K562 (cell line): ENCODE measurements around the gene ECPAS. TPM values are rescaled to one million over a fixed set of nuclear protein-coding genes. Genes with fewer than 3 reads are reported as not detected.

Source experiments
- BCLAF1 ChIP-seq, 2 experiments: fragments of 450-650 bp in 1 of 2; IDR thresholded peaks; 2 replicates each; pipeline ENCODE4 v1.6.1; 2011 to 2017; ENCODE audit warnings: low read depth in 2 of 2, antibody characterized with exemption in 1 of 2, borderline replicate concordance in 1 of 2, low read length in 1 of 2, mild to moderate bottlenecking in 1 of 2, mixed read lengths in 1 of 2; ENCODE audit not compliant: control insufficient read depth in 1 of 2
- BCOR ChIP-seq: fragments of 450-650 bp; IDR thresholded peaks from 2 replicates; pipeline ENCODE4 v1.6.1; 2016
- CBFA2T3 ChIP-seq: fragments of 450-650 bp; IDR thresholded peaks from 2 replicates; pipeline ENCODE4 v1.6.1; 2017
- HLTF ChIP-seq: fragments of 450-650 bp; IDR thresholded peaks from 2 replicates; pipeline ENCODE4 v1.6.1; 2016
- HNRNPLL ChIP-seq: fragments of 200-400 bp; formaldehyde crosslinking; IDR thresholded peaks from 2 replicates; pipeline ENCODE4 v1.6.1; 2017; ENCODE audit warnings: low read length, low read depth, mild to moderate bottlenecking; ENCODE audit not compliant: poor library complexity, severe bottlenecking
- RBBP5 ChIP-seq: fragments of 200-600 bp; sonication (generic); IDR thresholded peaks from 2 replicates; pipeline ENCODE4 v1.6.1; 2012; ENCODE audit warnings: borderline replicate concordance, mild to moderate bottlenecking, low read length, control low read depth, inconsistent platforms; ENCODE audit not compliant: insufficient read depth, poor library complexity, severe bottlenecking
- REST ChIP-seq, 2 experiments: fragments of 450-650 bp; formaldehyde crosslinking in 1 of 2; IDR thresholded peaks; 2 replicates each; pipeline versions ENCODE4 v1.4.0 to v1.6.1; 2014 to 2020; ENCODE audit warnings: mild to moderate bottlenecking in 2 of 2, borderline replicate concordance in 1 of 2, low read depth in 1 of 2
- SIN3A ChIP-seq, 2 experiments: fragments of 150-350 bp in 1 of 2; IDR thresholded peaks; 2 replicates each; pipeline ENCODE4 v1.6.1; 2011 to 2016; ENCODE audit warnings: borderline replicate concordance in 2 of 2, low read depth in 2 of 2, low read length in 2 of 2, mild to moderate bottlenecking in 2 of 2, moderate library complexity in 2 of 2; ENCODE audit not compliant: control insufficient read depth in 1 of 2
- SMAD1 ChIP-seq: fragments of 150-350 bp; IDR thresholded peaks from 2 replicates; pipeline ENCODE4 v1.6.1; 2014; ENCODE audit warnings: low read length, low read depth; ENCODE audit not compliant: partially characterized antibody
- TARDBP ChIP-seq: fragments of 450-650 bp; IDR thresholded peaks from 2 replicates; pipeline ENCODE4 v1.6.1; 2016
- VEZF1 ChIP-seq: fragments of 200-800 bp; sonication (Bioruptor generic); IDR thresholded peaks from 2 replicates; pipeline ENCODE4 v1.6.1; 2017; ENCODE audit warnings: missing genetic modification characterization, missing compliant biosample characterization
- ZNF124 ChIP-seq: sonication (generic); formaldehyde crosslinking; IDR thresholded peaks from 2 replicates; pipeline ENCODE4 v1.8.1; 2022; ENCODE audit warnings: missing genetic modification reagents
- polyA plus RNA-seq, 8 experiments: library from polyadenylated mRNA; depleted of rRNA in 4 of 8; stranded (reverse) in 5 of 8; unstranded in 3 of 8; fragments of >200 nt; fragmentation: Nextera tagmentation in 2 of 8; fragmentation: Illumina TruSeq in 1 of 8; extraction: Ambion mirVana in 2 of 8; extraction: Trizol in 1 of 8; gene quantifications; 2 replicates each; pipeline versions ENCODE4 v1.2.1 to v1.2.3, GENCODE V29; 2011 to 2014; ENCODE audit warnings: inconsistent platforms in 1 of 8, missing spikeins in 1 of 8
- total RNA-seq, 7 experiments: library from RNA; depleted of rRNA in 6 of 7; stranded (reverse); fragments of >200 nt in 6 of 7; fragmentation: Illumina TruSeq in 2 of 7; extraction: Trizol in 2 of 7; gene quantifications; 2 replicates each; pipeline versions ENCODE4 v1.2.1 to v1.2.3, GENCODE V29; 2011 to 2021; ENCODE audit warnings: low replicate concordance in 1 of 7

ECPAS gene
- total and polyA plus RNA-seq, 9 of the 15 experiments (the other 6 are each of a cell fraction or from before 2014, with no cell fraction given): 14.5 to 90.9 (median 75.7) TPM

DNA sequence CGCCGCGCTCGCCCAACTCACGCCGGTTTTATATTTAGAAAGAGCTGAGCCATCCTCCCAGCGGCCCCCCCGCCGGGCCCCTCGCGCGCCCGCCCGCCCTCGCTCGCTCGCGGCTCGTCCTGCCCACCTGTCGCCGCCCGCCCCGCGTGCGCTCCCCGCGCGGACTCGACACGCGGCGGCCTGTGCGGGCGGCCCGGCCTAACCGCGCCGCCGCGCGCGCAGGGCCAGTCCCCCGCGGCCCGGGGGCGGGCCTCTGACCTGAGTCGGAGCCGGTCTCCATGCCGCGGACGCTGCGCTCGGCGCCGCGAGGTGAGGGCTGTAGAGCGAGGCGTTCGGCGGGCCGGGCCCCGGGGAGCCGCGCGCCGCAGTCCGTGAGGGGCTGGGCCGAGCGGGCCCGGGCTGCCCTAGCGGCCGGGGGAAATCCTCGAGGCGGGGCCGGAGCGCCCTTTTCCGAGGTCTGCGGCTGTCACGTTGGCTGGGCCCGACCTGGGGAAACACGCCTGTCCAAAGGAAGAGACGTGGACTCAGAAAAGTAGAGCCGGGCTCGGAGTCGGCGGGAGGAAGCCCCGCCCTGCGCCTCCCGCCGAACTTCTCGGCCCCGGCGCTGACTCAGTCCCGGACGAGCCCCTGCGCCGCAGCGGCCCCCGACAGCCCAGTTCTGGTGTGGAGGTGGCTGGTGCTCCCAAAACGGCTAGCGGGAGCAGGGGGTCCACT lies at the start of gene ECPAS (continued):
- TF ChIP-seq REST (IDR thresholded peaks at IDR 0.05; ENCODE audit: borderline replicate concordance) (peak; percentile 23; the same call in 1 of the 2 replicates), REST (CRISPR knock-in tag; IDR thresholded peaks at IDR 0.05; ENCODE audit: low read depth) (0 out of 2 replicates have a peak, but pooled peaks have one; percentile 45), BCOR (peak; percentile 33; the same call in 1 of the 2 replicates), ZNF124 (CRISPR knock-in tag) (no peak), HLTF (no peak), SMAD1 (no peak), SIN3A (IDR thresholded peaks at IDR 0.05; ENCODE audit: borderline replicate concordance in 2 of 2, control insufficient read depth in 1 of 2, low read depth in 2 of 2, low read length in 2 of 2) (0 out of 4 replicates have a peak, but pooled peaks of 1 of the 2 experiments have one; percentile 26), TARDBP (peak; percentile 72; the same call in 1 of the 2 replicates), BCLAF1 (IDR thresholded peaks at IDR 0.05; ENCODE audit: borderline replicate concordance in 1 of 2, control insufficient read depth in 1 of 2, low read depth in 2 of 2, low read length in 1 of 2) (no peak), CBFA2T3 (peak; percentile 25; the same call in 1 of the 2 replicates), HNRNPLL (peak; percentile 59), VEZF1 (CRISPR knock-in tag) (peak; percentile 98), RBBP5 (peak; percentile 42)
